ENCODE measurements around the gene PLEKHH2.
"Not testable (repeated sequence)": the region's sequence is repeated elsewhere in the genome, so short reads cannot be mapped to it uniquely, and the experiment has no call there.

Gene PLEKHH2

DNA sequence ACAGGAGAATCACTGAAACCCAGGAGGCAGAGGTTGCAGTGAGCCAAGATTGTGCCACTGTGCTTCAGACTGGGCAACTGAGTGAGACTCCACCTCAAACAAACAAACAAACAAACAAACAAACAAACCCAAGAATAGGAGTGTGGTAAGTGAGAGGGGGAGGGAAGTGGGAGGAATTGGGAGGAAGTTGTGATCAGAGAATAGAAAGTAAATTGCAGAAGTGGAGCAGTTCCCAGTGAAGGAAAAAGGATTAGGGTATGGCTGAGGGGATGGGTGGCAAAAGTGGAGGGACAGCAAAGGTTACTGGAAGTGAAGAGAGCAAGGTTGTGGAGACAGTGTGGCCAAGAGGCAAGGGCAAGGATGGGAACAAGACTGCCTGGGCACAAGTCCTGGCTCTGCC, 80.3 kb downstream of the PLEKHH2 start:
- DNase-seq (ENCODE audit: low spot score): no peak

DNA sequence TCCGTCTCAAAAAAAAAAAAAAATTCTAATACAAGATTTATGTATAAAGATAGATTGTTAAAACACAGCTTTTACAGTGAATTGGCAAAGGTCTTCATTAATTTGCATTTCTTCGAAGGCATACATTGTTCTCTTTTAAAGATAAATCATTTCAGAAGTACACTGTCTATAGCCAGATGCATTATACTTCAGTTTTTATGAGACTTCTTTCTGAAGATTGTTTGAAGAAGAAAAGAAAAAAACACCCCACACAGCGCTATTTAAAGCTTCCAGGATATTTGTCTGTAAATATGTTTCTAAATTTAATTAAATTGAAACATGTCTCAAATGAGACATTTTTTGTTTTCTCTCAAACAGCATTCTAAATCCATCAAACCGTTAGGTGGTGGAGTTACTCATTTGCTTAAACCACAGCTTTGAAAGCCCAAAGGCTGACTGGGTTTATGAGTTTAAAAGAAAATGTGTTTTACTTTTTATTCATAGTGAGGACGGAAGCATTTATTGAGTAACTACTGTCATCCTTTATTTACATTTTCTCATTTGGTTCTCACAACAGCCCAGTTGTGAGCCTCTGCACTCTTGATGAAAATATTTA, 81.6 kb downstream of the PLEKHH2 start:
- no peak for DNase-seq (ENCODE audit: low spot score)

DNA sequence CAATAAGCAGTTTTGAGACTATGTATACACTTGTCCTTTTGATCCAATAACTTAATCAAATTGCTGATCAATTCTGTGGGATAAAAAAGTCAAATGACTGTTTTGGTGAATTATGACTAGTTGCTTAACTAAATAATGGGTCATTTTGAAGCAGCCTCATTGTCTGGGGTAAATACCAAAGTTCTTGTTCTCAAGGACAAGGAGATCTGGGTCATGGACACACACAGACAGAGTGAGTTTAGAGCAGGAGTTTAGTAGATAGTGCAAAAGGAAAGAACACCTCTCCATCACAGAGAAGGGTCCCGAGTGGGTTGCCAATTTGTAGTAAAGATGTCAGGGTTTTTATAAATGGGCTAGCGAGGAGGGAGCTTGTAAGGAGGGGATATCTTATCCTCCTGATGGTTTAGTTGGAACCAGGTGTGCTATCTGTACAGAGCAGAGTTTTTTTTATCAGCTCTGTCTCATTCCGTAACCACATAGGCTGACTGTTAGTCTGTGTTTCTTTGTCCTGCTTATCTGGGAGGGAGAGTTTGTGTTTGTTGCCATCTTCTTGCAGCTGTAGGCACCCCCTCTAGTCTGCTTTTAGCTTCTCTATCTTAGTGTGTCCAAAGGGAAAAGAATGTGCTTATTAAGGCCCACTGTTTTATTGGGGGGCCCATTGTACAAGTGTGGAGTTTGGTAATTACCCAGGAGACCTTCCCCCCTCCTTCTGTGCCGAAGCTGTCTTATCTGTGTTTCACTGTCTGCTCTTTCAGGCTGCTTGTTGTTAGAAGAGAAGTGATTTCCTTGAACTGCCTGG, 87.9 kb downstream of the PLEKHH2 start:
- no peak for DNase-seq (ENCODE audit: low spot score)

DNA sequence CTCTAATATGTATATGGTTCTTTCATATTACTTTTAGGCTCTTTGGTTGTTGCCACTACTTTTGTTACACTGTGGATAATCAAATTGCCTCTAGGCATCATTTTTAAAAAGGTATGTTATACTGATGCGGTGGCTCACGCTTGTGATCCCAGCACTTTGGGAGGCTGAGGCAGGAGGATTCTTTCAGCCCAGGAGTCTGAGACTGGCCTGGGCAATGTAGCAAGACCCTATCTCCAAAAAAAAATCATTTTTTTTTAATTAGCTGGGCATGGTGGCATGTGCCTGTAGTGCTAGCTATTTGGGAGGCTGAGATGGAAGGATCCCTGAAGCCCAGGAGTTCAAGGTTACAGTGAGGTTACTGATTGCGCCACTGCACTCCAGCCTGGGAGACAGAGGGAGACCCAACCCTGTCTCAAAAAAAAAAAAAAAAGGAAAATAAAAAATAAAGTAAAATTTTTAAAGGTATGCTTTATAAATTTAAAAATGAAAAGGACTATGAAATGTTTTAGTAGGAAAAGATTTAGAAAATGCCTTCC, 88.7 kb downstream of the PLEKHH2 start:
- no peak for DNase-seq (ENCODE audit: low spot score)

DNA sequence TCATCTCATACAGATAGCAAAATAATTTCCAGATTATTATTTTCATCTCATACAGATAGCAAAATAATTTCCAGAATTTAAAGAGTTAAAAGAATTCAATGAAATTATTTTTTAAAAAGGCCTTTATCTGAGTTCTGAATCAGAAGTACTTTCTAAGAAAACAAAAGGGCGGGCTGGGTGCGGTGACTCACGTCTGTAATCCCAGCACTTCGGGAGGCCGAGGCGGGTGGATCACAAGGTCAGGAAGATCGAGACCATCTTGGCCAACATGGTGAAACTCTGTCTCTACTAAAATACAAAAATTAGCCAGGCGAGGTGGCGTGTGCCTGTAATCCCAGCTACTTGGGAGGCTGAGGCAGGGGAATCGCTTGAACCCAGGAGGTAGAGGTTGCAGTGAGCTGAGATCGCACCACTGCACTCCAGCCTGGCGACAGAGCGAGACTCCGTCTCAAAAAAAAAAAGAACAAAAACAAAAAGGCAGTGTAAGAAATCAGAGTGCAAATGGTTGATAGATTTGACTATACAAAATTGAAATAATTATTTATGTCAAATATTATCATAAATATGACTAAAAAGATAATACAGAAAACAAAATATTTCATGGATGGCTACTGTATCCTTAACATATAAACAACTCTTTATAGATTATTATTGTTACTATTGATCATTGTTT, 90.0 kb downstream of the PLEKHH2 start:
- not testable (repeated sequence) for DNase-seq (ENCODE audit: low spot score)

DNA sequence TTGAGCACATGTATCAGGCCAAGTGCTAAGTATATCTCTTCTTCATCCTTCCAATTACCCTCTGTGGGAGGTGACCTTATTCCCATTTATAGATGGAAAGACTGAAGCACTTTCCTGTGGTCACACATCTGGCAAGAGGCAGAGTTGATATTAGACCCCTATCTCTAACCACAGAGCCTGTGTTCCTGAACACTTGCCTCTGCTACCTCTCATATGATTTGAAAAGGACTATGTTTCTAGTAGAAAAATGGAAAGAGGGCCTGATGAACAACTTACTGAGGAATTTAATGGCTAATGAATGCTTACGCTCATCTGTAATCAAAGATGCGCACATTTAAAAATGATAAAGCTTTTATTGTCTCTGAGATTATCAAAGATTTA, 90.6 kb downstream of the PLEKHH2 start:
- DNase-seq (ENCODE audit: low spot score): no peak

DNA sequence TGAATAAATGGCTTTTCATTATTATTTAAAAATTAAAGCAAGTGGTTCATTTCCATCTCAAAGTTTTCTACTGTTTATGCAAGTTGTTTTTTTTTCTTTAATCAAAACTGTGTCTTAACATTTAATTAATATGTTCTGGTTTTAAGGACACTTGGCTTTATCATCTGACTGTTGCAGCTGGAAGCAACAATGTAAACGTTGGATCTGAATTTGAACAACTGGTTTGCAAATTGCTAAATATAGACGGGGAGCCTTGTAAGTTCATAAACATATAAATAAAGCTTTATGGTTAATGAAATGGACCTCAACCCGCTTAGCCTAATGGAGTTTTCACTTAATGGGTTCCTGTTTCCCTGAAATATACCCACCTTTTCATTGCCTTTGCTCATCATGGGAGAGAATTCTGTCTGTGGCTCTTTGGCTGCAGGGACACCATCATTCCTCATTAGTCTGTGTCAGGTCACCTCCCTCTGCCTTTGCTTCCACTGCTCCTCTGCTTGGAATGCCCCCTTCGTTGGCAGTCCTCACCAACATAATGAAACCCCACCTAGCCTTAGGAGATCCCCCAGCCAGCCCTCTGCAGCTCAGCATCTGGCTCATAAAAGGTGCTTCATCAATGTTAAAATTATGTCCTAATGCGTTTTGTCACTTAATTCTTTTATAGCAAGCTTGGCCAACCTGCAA, 92.6 kb downstream of the PLEKHH2 start:
- no peak for DNase-seq (ENCODE audit: low spot score)

DNA sequence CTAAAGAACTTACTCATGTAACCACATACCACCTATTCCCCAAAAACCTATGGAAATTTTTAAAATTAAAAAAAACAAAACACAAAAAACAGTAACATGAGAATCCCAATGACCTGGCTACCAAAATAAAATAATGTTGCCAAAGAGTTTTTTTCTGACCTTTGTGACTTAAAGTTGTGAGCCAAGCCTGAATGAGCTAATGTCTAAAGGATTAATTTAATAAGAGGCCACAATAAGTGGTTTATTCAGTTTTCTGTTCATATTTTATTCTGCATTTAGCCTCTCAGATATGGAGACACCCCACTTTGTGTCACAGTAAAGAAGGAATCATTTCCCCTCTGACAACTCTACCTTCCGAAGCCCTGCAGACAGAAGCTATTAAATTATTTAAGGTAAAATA, 94.2 kb downstream of the PLEKHH2 start:
- DNase-seq (ENCODE audit: low spot score): no peak

DNA sequence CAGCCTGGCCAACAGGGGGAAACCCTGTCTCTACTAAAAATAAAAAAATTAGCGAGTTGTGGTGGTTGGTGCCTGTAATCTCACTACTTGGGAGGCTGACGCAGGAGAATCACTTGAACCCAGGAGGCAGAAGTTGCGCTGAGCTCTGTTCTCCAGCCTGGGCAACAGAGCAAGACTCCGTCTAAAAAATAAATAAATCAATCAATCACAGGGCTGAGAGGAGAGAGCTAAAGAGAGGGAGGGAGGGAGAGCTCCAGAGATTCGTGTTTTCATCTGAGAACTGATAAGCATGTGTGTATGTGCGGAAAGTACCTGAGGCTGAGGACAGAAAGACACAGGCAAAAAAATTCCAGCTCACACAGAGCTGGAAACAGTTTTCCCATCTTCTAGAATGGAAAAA, 99.6 kb downstream of the PLEKHH2 start:
- no peak for DNase-seq (ENCODE audit: low spot score)

DNA sequence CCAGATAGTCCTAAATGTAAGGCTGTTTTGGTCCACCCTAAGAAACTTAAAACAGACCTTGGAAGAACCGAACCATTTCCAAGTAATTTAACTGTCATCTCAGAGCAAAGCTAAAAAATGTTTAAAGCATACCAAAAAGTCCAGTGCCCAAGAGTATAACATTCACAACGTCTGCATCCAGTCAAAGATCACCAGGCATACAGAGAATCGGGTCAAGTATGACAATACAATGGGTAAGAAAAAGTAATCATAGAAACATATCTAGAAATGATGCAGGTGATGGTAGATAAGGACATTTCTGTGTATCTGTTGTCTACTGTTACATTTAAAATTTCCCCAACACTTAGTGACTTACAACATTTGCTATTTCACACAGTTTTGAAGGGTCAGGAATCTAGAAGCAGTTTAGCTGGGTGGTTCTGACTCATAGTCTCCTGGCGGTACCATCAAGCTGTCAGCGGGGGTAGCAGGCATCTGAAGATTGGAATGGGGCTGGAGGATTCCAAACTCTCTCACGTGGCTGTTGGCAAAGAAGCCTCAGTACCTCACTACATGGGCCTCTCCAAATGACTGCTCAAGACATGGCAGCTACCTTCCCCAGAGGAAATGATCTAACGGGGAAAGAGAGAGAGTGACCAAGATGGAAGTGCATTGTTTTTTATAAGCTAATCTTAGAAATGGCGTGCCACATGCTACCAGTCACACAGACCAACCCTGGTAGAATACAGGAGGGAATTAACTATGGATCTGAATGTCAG, 100.2 kb downstream of the PLEKHH2 start:
- DNase-seq (ENCODE audit: low spot score): no peak

DNA sequence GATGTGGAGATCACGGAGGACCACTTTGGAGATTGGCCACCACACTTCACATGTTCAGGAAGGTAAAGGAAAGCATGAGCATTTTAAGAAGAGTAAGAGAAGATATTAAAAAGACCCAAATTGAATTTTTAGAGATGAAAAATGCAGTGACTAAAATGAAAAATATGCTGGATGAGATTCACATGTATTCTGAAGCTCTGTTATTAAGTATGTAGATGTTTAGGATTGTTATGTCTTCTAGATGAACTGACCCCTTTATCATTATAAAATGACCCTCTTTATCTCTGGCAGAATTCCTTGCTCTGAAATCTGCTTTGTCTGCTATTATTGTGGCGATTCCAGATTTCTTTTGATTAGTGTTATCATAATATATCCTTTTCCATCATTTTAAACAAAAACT, 100.8 kb downstream of the PLEKHH2 start:
- no peak for DNase-seq (ENCODE audit: low spot score)

DNA sequence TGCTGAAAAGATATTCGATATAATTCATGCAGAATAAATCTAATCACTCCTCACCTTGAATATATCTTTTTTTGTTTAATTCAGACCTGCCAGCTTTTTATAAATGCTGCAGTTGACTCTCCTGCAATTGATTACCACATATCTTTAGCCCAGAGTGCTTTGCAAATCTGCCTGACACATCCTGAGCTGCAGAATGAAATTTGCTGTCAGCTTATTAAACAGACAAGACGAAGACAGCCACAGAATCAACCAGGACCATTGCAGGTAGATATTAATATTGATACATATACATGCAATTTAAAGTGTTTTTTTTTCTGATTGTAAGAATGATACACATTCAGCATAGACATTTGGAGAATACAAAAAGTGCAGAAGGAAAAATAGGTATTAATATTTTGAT, 101.2 kb downstream of the PLEKHH2 start:
- DNase-seq (ENCODE audit: low spot score): no peak

DNA sequence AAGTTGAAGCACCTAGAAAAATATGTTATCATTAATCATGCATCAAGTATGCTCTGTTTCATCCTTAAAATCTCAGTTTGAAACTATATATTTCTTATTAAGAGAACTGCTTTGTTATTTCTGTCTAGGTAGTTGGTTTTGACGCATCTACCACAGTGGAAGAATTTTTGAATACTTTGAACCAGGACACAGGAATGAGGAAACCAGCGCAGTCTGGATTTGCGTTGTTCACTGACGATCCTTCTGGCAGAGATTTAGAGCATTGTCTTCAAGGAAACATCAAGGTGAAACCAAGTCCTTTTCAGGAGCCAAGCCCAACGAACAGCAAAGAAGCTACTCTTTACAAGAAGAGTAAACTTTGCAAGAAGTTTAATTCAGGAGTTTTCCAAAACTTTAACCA, 106.6 kb downstream of the PLEKHH2 start:
- DNase-seq (ENCODE audit: low spot score): no peak

DNA sequence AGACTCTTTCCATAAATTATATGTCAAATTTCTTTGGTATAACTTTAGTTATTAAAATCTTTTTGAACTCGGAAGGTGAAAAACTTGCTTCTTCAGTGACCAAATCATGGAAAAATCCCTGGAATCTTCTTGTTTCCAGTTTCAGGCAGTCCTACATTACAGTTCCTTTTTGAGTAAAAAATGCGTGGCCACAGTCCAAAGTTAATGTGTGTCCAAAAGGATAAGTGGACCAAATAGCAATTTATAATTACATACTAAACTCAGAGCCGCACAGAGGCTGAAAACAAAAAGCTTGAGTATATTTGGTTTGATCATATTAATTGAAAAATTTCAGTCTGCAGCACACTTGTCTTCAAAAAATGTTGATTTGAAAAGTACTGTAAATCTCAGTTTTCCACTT, 108.4 kb downstream of the PLEKHH2 start:
- no peak for DNase-seq (ENCODE audit: low spot score)

DNA sequence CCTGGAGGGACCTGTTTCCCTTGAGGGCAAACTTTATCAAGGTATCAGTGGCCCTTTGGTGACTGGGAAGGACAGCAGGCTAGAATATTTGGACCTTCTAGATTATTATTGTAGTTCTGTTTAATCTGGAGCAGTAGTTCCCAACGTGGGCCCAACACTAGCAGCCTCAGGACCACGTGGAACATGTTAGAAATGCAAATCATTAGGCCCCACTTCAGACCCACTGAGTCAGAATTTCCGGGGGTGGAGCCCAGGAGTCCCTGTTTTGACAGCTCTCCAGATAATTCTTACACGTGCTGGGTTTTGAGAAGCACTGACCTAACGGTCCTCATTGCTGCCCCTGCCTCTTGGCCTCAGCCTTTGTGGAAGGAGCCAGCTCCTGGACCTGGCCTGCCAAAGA, 111.3 kb downstream of the PLEKHH2 start:
- DNase-seq (ENCODE audit: low spot score): no peak

DNA sequence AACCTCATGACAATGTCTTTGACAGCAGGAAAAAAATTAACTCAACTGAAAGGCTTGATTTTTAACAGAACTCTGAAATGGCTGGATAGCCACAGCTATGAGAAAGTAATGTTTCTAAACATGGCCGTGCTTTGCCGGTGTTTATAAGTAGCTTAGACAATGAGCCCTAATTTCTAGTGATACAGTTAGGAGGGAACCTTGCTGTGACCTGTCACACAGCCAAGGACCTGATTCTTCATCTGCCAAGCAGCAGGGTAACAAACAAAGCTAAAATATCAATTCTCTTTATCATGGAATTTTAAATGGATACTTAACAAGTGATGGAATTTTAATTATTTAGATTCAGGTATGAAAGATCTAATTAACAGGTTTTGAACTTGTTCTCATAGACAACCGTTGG, 112.5 kb downstream of the PLEKHH2 start:
- DNase-seq (ENCODE audit: low spot score): no peak

DNA sequence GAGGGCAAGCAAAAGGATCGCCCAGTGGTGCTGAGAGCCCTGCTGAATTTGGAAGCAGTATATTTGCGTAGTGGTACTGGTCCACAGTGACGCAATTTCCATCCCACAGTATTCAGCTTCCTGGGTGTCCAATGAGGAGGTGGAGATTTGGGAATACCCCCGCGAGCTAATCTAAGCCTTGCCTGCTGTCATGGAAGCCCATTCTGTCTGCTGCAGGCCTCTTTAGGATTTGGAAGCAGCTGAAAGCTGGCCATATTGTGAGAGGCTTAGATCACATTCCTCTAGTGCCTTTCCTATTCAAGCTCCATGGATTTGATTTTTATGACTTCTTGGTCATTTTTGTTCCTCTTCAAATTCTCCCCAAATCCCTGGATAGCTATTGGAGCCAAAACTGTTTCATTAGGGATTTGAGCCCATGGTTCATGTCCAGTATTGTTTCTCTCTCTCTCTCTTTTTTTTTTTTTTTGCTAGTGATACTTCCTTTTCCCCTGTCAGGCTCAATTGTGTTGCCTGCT, 114.5 kb downstream of the PLEKHH2 start:
- DNase-seq (ENCODE audit: low spot score): no peak

DNA sequence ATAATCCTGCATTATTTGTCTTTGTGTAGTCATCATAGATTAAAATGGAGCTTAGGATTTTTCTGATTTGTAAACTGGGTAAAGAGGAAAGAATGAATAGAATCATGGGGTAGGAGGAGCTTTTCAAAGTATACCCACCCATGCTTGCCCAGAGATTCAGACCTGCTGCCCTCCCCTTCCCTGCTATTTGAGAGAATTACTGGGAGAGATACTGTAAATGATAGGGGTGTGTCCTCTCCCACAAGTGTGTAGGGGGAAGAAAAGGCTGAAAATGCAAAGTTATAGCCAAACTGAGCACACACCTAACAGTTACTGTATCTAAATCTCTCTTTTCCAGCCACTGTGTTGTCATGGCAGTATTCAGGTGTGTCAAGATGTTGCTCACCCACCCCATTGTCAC, 115.2 kb downstream of the PLEKHH2 start:
- DNase-seq (ENCODE audit: low spot score): no peak

DNA sequence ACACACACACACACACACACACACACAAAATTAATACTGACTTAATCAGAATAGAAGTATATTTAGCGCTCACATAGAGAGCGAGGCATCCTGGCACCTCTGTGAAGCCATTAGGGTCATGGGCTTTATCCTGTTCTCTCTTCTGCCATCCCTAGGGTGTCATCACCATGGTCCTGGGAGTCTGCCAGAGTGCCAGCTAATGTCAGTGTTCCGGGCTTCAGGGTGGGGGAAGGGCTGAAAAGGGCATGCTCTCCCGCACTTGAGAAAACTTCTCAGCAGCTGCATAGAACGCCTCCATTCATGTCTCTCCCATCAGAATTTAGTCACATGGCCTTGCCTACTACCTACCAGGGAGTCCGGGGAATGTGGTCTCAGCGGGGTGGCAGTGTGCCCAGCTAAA, 117.1 kb downstream of the PLEKHH2 start:
- DNase-seq (ENCODE audit: low spot score): no peak

DNA sequence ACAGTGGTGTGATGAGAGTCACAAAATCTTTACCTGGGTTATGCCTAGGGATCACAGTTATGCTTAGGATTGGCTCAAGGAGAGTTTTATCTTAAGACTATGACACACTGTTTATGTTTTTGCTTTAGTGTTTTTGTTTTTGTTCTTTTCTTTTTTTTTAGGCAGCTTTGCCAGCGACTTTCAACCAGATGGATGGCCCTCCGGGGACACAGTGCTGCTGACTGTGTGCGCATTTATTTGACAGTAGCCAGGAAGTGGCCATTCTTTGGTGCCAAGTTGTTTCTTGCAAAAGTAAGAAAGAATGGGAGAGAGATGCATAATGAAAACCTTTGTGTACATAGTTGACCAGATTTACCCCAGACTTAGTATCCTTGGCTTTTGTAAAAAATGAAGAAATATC, 121.7 kb downstream of the PLEKHH2 start:
- DNase-seq (ENCODE audit: low spot score): no peak

DNA sequence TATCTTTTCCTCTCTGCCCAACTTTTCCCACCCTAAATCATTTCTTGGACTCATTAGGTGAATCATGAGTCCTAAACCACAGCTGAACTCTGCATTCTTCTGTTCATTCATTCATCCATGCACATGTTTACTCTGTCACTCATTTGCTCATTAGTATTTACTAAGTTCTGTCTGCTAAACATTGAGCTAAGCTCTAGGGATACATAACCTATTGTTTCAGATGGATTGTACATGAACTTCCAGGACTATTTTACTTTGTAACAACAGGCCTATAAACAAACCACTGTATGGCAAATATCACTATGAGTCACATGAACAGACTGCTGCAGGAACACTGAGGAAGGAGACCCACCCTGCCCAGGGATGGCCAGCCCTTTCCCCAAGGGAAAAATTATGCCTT, 122.1 kb downstream of the PLEKHH2 start:
- DNase-seq (ENCODE audit: low spot score): no peak

DNA sequence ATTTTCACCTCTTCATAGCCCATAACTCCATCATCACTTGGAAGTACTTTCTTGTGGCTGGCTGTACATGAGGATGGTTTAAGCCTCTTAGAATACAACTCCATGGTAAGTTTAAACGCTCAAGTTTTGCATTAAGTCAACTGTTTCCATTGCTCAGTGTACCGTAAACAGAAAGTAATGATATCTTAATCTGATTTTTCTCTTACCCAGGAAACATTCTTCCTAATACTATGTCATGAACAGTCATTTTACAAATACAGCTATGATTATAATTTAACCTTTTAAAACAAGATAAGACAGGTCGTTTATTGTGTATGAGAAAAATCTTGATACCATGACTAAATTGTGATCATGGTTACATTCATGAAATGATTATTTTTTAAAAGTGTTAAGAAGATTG, 125.2 kb downstream of the PLEKHH2 start:
- no peak for DNase-seq (ENCODE audit: low spot score)

Measured in putamen (tissue), 1 donor.